Testis (tissue), 3 donors: Measurements from ENCODE around the gene ALPI. TPM values are rescaled to one million over a fixed set of nuclear protein-coding genes. Genes with fewer than 3 reads are reported as not detected.

Source experiments
- DNase-seq: peaks from one replicate; pipeline ENCODE4 v3.0.0-alpha.2; 2019
- H3K27ac ChIP-seq, 2 donors: fragments of 200-600 bp; sonication (generic); one replicate each; pipeline ENCODE4 v1.5.1; 2019
- H3K27me3 ChIP-seq: fragments of 200-600 bp; sonication (generic); one replicate; pipeline ENCODE4 v1.5.1; 2019
- H3K36me3 ChIP-seq: fragments of 200-600 bp; sonication (generic); one replicate; pipeline ENCODE4 v1.5.1; 2017; ENCODE audit warnings: low read depth; ENCODE audit errors: missing control alignments
- H3K4me1 ChIP-seq: fragments of 200-600 bp; sonication (generic); one replicate; pipeline ENCODE4 v1.5.1; 2019
- H3K4me3 ChIP-seq, 2 donors: fragments of 200-600 bp; sonication (generic); one replicate each; pipeline ENCODE4 v1.5.1; 2017 to 2019
- H3K9me3 ChIP-seq: fragments of 200-600 bp; sonication (generic); one replicate; pipeline ENCODE4 v1.5.1; 2017
- CTCF ChIP-seq, 3 experiments: fragments of 450-650 bp in 2 of 3; fragments of 200-600 bp in 1 of 3; sonication (generic) in 1 of 3; IDR thresholded peaks; one replicate each; pipeline ENCODE4 v1.5.1; 2016 to 2019; ENCODE audit warnings: antibody characterized with exemption in 3 of 3, mild to moderate bottlenecking in 2 of 3, moderate library complexity in 1 of 3
- POLR2A ChIP-seq: fragments of 450-650 bp; IDR thresholded peaks from one replicate; pipeline ENCODE4 v1.6.1; 2017; ENCODE audit warnings: antibody characterized with exemption, mild to moderate bottlenecking, moderate library complexity
- WGBS, 2 donors: methylation state at CpG; one replicate each; pipeline ENCODE4 v1.1.5; 2018; 5-methylcytosine and 5-hydroxymethylcytosine counted together
- intact Hi-C: fragments of 100-400 bp; cut with DNase I; formaldehyde crosslinking; loops from one replicate; pipeline ENCODE4 v1.15.1; 2023; ENCODE audit warnings: low total_unique reads
- polyA plus RNA-seq: library from polyadenylated mRNA; stranded (reverse); fragments of 350-450 nt; fragmentation: Illumina TruSeq; extraction: RNeasy Lipid Tissue Mini Kit (QIAGEN cat#74804); gene quantifications from one replicate; pipeline ENCODE4 v1.2.3, GENCODE V29; 2014; ENCODE audit warnings: low read depth, low replicate concordance; ENCODE audit not compliant: insufficient read depth
- total RNA-seq, 2 donors: library from RNA; depleted of rRNA; stranded (reverse); fragments of >200 nt; gene quantifications; one replicate each; pipeline ENCODE4 v1.2.3, GENCODE V29; 2016

Gene ALPI
- total and polyA plus RNA-seq, 3 donors from 2014 or later: 0.16 to 0.43 TPM; not detected in 1

- H3K27ac ChIP-seq: no peak overlapping the region
- intact Hi-C loops: no loop called here
- no peaks in the 10 kb centered on the region for H3K27me3 ChIP-seq
- no peak overlapping the region for H3K4me3 ChIP-seq
- 87 to 93% methylated on average over 17 to 27 of the region's 27 CpGs for WGBS, 2 donors
- TF ChIP-seq POLR2A (no peak), CTCF (IDR thresholded peaks at IDR 0.05) (no peak)
- no peaks in the 10 kb centered on the region for H3K36me3 ChIP-seq
- H3K4me1 ChIP-seq: no peaks in the 10 kb centered on the region
- no peak for DNase-seq
- no peaks in the 10 kb centered on the region for H3K9me3 ChIP-seq
Observed at GRCh38 chr2:232456296-232457120, 555 bp downstream of the ALPI start.

GRCh38 chr2:232457121-232458011 is 1.4 kb downstream of the ALPI start:
- H3K36me3 ChIP-seq: no peaks in the 10 kb centered on the region
- no peaks in the 10 kb centered on the region for H3K9me3 ChIP-seq
- H3K4me1 ChIP-seq: no peaks in the 10 kb centered on the region
- intact Hi-C loops: no loop called here
- no peaks in the 10 kb centered on the region for H3K27me3 ChIP-seq
- no peak for TF ChIP-seq POLR2A
- DNase-seq: no peak
- WGBS, 2 donors: 80 to 93% methylated on average over 4 to 21 of the region's 21 CpGs
- H3K27ac ChIP-seq: no peak overlapping the region
- no peak overlapping the region for H3K4me3 ChIP-seq

- TF ChIP-seq POLR2A (no peak), CTCF (IDR thresholded peaks at IDR 0.05) (no peak)
- Histone ChIP-seq H3K9me3 (no peaks in the 10 kb centered on the region), H3K4me3 (no peak overlapping the region), H3K27me3 (no peaks in the 10 kb centered on the region), H3K4me1 (no peaks in the 10 kb centered on the region), H3K36me3 (no peaks in the 10 kb centered on the region), H3K27ac (no peak overlapping the region)
- 67 to 89% methylated on average over 3 to 25 of the region's 25 CpGs for WGBS, 2 donors
- DNase-seq: no peak
- intact Hi-C loops: no loop called here
Observed at GRCh38 chr2:232458051-232458660, 2.2 kb downstream of the ALPI start.

- WGBS, 2 donors: 48 to 58% methylated on average over 36 to 46 of the region's 56 CpGs
- H3K4me3 ChIP-seq: no peak overlapping the region
- DNase-seq: no peak
- H3K27ac ChIP-seq: no peak overlapping the region
- TF ChIP-seq CTCF (IDR thresholded peaks at IDR 0.05) (no peak), POLR2A (no peak)
- intact Hi-C loops: no loop called here
- no peaks in the 10 kb centered on the region for H3K36me3 ChIP-seq
- no peaks in the 10 kb centered on the region for H3K4me1 ChIP-seq
- no peaks in the 10 kb centered on the region for H3K27me3 ChIP-seq
- no peaks in the 10 kb centered on the region for H3K9me3 ChIP-seq
Observed at GRCh38 chr2:232458661-232459418, 2.9 kb downstream of the ALPI start.
